Rectal smooth muscle tissue (tissue), 1 donor: ENCODE data around the gene PPOX.

ENCODE experiments used
- H3K27ac ChIP-seq: one replicate; pipeline ENCODE4 v1.7.0; 2013; ENCODE audit warnings: low read depth, low read length, inconsistent platforms
- H3K27me3 ChIP-seq: one replicate; pipeline ENCODE4 v1.7.0; 2013; ENCODE audit warnings: low read length; ENCODE audit not compliant: control insufficient read depth, insufficient read depth
- H3K36me3 ChIP-seq: one replicate; pipeline ENCODE4 v1.7.0; 2013; ENCODE audit warnings: low read length; ENCODE audit not compliant: control insufficient read depth, insufficient read depth
- H3K4me1 ChIP-seq: one replicate; pipeline ENCODE4 v1.7.0; 2013; ENCODE audit warnings: low read length; ENCODE audit not compliant: control insufficient read depth, insufficient read depth
- H3K4me3 ChIP-seq: one replicate; pipeline ENCODE4 v1.7.0; 2013; ENCODE audit warnings: low read length
- H3K9ac ChIP-seq: one replicate; pipeline ENCODE4 v1.7.0; 2013; ENCODE audit warnings: low read length

PPOX gene

DNA sequence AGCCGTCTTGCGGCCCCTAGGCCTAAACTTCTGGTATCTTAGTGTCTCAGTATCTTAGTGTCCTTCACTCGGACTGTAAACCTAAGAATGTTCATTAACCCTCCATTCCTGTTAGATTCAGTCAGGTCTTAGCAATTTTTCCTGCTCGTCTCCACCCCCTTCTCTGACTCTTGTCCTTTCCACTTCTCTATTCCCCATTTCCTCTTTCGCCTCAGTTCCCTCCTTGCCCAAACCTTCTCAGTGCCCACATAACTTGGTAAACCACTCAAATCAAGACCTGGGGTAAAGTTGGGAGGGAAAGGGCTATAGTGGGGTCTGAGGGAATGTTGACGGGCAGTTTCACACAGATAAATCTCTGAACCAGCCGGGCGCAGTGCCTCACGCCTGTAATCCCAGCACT, 48.1 kb downstream of the PPOX start:
- Histone ChIP-seq H3K27ac (no peak overlapping the region), H3K36me3 (peaks cover 34% of the 10 kb centered on the region), H3K4me1 (no peaks in the 10 kb centered on the region), H3K9ac (no peak overlapping the region), H3K27me3 (no peaks in the 10 kb centered on the region), H3K4me3 (no peak overlapping the region)

GRCh38 chr1:161215076-161215475, 48.9 kb downstream of the PPOX start, which contains the start of gene FCER1G:
Gene FCER1G, plus strand, starts transcription at chr1:161215295. Its CDS starts 27 bp downstream, at chr1:161215322.
- Histone ChIP-seq H3K27me3 (no peaks in the 10 kb centered on the region), H3K27ac (no peak within 1 kb of the TSS), H3K4me3 (peak within 1 kb of the TSS; percentile 31), H3K4me1 (no peaks in the 10 kb centered on the region), H3K9ac (no peak within 1 kb of the TSS), H3K36me3 (peaks cover 27% of the 10 kb centered on the region)

DNA sequence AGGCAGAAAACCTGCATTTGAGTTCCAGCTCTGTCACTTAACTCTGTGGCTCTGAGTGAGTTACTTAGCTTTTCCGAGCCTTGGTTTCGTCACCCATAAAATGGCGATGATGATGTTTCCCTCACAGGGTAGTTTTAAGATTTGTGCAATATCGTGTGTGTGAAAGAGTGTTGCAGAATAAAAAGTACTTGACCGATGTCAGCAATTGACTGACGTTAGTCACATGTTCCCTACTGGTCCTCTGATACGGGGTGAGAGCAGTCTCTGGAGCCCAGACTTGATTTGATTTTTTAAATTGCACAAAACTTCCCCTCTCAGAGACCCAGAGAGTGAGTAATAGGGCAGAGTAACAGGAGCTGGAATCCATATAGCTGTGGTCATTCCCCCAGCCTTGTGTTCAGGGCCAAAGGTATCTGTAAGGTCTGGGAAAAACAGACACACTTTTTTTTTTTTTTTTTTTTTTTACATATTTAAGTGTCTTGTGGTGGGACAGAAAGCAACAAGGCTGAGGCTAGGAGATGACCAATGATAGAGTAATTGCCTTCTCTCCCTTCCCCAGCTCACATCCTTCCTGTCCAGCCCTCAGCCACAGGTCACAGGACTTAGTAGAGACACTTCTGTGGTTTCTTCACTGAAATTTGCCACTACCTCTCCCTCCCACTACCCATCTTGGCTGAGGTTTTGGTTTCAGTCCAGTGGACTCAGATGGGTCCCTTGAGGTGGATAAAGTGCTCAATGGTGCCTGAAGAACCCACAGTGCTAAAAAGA, 50.9 kb downstream of the PPOX start:
- H3K4me1 ChIP-seq: no peaks in the 10 kb centered on the region
- H3K9ac ChIP-seq: no peak overlapping the region
- H3K36me3 ChIP-seq: peaks cover 17% of the 10 kb centered on the region
- H3K4me3 ChIP-seq: no peak overlapping the region
- no peak overlapping the region for H3K27ac ChIP-seq
- no peaks in the 10 kb centered on the region for H3K27me3 ChIP-seq

DNA sequence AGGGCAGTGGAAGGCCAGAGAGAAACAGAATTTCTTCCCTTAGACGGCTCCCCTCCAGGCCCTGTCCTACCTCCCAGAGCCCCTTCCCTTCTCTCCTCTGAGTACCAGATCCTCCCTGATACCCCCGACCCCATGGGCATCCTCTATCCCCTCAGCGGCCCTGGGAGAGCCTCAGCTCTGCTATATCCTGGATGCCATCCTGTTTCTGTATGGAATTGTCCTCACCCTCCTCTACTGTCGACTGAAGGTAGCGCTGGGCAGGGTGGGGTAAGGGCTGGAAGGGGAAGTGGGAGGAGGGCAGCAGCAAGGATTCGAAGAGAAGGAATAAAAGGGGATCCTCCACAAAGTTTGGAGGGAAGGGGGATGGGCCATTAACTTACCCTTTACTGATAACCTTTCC, 51.6 kb downstream of the PPOX start:
- Histone ChIP-seq H3K4me3 (no peak overlapping the region), H3K4me1 (no peaks in the 10 kb centered on the region), H3K36me3 (peaks cover 17% of the 10 kb centered on the region), H3K9ac (no peak overlapping the region), H3K27ac (no peak overlapping the region), H3K27me3 (no peaks in the 10 kb centered on the region)

DNA sequence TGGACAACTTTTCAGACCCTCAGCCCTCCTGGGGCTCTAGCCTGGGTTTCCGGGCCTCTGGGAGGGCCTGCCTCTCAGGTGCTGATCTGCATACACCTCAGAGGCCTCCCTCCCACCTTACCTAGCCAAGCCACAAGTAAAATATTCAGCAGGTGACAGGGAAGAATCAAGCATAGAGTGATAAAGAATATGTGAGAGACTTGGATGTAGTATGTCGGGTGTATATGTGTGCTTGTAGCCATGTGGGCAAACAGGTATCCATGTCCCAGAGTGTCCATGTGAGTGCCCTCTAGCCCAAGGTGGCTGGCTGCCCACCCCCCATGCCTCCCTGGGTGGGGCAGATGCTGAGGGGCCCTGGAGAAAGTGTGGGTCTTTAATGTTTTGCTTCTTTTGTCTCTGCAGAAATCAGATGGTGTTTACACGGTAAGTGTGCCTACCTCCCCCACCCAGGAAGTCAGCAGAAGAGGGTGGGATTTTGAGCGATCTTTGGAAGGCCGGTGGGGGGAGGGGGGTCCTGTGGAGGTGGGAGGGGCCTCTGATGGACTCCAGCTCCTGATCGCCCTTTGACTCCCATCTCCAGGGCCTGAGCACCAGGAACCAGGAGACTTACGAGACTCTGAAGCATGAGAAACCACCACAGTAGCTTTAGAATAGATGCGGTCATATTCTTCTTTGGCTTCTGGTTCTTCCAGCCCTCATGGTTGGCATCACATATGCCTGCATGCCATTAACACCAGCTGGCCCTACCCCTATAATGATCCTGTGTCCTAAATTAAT, 52.3 kb downstream of the PPOX start:
- Histone ChIP-seq H3K27me3 (no peaks in the 10 kb centered on the region), H3K4me1 (no peaks in the 10 kb centered on the region), H3K27ac (no peak overlapping the region), H3K9ac (no peak overlapping the region), H3K36me3 (peaks cover 10% of the 10 kb centered on the region), H3K4me3 (no peak overlapping the region)

GRCh38 chr1:161219078-161219892, 53.1 kb downstream of the PPOX start:
- H3K27ac ChIP-seq: no peak overlapping the region
- H3K4me3 ChIP-seq: no peak overlapping the region
- no peak overlapping the region for H3K9ac ChIP-seq
- H3K4me1 ChIP-seq: no peaks in the 10 kb centered on the region
- no peaks in the 10 kb centered on the region for H3K27me3 ChIP-seq
- H3K36me3 ChIP-seq: peaks cover 2% of the 10 kb centered on the region

DNA sequence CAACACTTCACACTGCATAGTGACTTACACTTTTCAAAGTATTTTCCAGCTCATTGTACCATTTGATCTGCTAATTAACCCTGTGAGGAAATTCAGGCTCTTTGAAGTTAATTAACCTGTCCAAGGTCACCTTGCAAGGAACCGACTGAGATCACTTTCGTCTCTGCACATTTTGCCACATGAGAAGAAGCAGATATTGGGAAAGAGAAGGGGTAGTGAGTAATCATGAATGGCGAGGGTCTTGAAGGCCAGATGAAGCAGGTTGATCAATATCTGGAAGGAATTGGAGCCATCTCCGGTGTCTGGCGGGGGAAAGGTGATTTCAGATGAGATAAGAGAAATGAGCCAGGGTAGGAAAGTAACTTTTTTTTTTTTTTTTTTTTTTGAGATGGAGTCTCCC, 53.8 kb downstream of the PPOX start:
- H3K4me1 ChIP-seq: no peaks in the 10 kb centered on the region

More for the DNA sequence above, 53.8 kb downstream of the PPOX start:
- no peaks in the 10 kb centered on the region for H3K27me3 ChIP-seq
- no peak overlapping the region for H3K27ac ChIP-seq
- no peak overlapping the region for H3K9ac ChIP-seq
- no peaks in the 10 kb centered on the region for H3K36me3 ChIP-seq
- no peak overlapping the region for H3K4me3 ChIP-seq
